ENCODE data around the gene NR1I3.

NR1I3 gene

GRCh38 chr1:161198897-161199431, 39.0 kb downstream of the NR1I3 start, which contains the start of gene ADAMTS4:
Gene ADAMTS4, minus strand, starts transcription at chr1:161199054. Its CDS starts 427 bp downstream, at chr1:161198627.
- DNase-seq = peak; percentile 55 to 98 (median 84)
- intact Hi-C loops (cut with DNase I) = loop anchor here (10.0 kb wide), 1 partner anchor 186 kb away; no protein-coding TSS in a partner anchor

DNA sequence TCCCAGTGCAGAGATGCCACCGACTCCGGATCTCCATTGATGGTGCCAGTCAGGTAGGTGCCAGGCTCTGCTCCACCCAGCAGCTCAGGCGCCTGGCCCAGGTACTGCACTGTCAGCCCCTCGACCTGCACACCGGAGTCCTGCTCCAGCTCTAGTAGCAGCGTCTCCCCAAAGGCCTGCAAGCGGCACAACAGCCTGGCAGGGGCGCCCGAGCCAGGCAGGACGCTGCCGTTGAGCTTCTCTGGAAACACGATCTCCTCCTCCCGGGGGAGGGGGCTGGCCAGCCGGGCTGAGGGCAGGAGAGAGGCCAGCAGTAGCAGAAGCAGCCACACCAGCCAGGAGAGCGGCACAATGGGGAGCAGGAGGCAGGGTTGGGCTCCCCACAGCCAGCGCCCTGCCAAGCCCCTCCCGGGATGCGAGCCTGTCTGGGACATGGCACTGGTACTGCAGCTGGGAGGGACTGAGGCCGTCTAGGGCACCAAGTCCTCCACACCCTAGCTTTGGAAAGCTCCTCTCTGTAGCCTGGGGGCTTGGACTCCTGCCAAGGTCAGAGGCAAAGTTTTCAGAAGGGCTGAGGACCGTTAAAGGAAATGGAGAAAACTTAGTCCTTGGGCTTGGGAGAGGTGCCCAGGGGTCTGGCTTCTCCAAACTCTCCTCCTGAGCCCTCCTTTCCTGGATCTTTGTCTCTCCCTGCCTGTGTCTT, 39.7 kb downstream of the NR1I3 start:
- peak in 6 of 10 donors; percentile 33 to 91 (median 78) for DNase-seq
- intact Hi-C loops (cut with DNase I) = loop anchor here (10.0 kb wide), 1 partner anchor 186 kb away; no protein-coding TSS in a partner anchor

DNA sequence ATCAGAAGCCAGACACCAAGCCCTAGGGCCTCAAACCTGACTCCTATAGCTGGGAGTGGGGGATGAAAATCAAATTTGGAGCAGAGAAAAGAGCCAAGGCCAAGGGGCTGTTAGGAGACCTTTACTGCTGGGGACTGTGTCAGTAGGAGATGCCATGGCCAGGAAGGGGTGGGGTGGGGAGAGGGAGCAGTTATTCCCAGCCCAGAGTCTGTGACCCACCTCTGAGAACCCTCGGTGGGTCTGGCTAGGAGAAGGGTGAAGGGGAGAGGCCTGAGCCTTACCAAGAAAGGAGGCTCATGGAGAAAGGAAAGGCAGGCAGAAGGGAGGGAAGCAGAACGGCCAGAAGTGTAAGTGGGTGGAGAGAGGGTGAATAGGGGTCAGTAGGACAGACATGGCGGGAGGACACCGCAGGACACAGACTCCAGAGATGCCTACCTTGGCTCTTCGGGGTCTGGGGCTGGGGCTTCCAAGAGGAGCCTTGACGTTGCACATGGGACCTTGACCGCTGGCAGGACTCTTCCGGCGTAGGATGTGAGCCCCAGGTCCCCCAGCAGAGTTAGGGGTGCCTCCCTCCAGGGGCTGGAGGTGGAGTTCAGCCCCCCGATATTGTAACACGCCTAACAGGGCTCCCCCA, 40.3 kb downstream of the NR1I3 start:
- intact Hi-C loops (cut with DNase I) = loop anchor here (10.0 kb wide), 1 partner anchor 187 kb away; no protein-coding TSS in a partner anchor
- peak in 1 of 10 donors; percentile 47 for DNase-seq

DNA sequence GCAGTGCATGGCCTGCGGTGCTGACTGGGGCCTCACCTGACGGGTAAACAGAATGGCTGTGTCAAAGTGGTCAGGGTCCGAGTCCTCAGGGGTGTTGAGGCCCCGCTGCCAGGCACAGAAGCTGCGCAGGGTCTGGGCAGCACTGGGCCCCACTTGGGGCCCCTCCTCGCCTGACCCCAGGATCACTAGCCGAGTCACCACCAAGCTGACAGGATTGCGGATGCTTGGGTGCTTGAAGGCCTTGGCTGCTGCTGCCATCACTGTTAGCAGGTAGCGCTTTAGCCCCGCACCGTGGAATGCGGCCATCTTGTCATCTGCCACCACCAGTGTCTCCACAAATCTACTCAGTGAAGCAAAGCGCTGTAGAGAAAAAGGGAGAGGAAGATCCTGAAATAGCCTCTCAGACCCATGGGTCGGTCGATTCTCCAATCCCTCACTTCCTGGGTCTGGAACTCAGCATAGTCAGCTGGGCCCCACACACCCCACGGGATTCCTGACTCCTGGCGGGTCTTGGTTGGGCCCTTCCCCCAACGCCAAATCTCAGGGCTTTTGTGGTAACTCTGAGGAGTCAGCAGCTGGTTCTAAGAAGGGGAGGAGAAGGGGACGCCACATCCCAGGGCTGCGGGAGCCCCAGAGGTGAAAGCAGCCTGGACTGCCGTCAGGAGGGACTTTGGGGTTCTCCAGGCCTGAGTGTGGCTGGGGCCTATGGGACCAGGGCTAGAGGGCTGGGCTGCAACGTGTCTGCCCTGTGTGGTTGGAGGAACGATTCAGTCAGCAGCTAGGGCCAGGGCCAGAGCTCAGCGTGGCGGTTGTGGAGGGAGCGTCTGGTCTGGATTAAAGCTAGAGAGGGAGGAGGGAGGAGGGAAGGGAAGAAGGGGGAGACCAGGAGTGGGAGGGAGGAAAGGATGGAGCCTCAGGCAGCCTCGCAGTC, 41.2 kb downstream of the NR1I3 start:
- DNase-seq = peak in 2 of 10 donors; percentile 43 to 82
- intact Hi-C loops (cut with DNase I) = loop anchor here (10.0 kb wide), 1 partner anchor 188 kb away; no protein-coding TSS in a partner anchor

- peak in 1 of 10 donors; percentile 73 for DNase-seq
- intact Hi-C loops (cut with DNase I) = loop anchor here (10.0 kb wide), 1 partner anchor 189 kb away; no protein-coding TSS in a partner anchor
These were observed 41.9 kb downstream of the NR1I3 start for GRCh38 chr1:161196111-161196510.

- peak in 2 of 10 donors; percentile 25 to 88 for DNase-seq
- intact Hi-C loops (cut with DNase I) = loop anchor here (10.0 kb wide), 1 partner anchor 190 kb away; no protein-coding TSS in a partner anchor
These were observed 42.8 kb downstream of the NR1I3 start for GRCh38 chr1:161195171-161195570.

DNA sequence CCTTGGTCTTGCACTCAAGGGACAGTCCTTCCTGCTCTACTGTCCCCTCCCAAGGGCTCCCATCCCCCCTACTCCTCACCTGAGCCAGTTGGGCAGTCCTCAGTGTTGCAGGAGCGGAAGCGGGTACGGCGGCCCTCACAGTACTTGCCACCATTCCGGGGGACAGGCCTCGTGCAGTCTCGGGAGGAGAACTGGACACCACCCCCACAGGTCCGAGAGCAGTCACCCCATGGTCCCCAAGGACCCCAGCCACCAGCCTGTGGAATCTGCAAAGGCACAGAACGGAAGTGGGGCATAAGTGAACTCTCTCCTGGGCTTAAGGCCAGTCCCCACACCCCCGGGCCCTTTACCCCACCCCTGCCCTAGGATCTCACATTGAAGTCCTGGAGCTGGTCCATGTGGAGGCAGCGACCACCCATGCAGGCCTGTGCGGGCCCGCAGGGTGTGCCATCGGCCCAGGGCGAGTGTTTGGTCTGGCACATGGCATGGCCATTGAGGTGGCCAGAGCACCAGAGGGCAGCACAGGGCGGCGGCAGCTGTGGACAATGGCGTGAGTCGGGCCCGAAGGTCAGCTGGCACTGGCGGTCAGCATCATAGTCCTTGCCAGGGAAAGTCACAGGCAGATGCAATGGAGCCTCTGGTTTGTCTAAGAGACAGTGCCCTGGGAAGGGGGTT, 44.3 kb downstream of the NR1I3 start:
- peak; percentile 68 to 97 (median 82) for DNase-seq
- intact Hi-C loops (cut with DNase I) = loop anchor here (5.0 to 10.0 kb wide), 2 partner anchors 34 to 191 kb away; partner anchors contain the start of gene TOMM40L

DNA sequence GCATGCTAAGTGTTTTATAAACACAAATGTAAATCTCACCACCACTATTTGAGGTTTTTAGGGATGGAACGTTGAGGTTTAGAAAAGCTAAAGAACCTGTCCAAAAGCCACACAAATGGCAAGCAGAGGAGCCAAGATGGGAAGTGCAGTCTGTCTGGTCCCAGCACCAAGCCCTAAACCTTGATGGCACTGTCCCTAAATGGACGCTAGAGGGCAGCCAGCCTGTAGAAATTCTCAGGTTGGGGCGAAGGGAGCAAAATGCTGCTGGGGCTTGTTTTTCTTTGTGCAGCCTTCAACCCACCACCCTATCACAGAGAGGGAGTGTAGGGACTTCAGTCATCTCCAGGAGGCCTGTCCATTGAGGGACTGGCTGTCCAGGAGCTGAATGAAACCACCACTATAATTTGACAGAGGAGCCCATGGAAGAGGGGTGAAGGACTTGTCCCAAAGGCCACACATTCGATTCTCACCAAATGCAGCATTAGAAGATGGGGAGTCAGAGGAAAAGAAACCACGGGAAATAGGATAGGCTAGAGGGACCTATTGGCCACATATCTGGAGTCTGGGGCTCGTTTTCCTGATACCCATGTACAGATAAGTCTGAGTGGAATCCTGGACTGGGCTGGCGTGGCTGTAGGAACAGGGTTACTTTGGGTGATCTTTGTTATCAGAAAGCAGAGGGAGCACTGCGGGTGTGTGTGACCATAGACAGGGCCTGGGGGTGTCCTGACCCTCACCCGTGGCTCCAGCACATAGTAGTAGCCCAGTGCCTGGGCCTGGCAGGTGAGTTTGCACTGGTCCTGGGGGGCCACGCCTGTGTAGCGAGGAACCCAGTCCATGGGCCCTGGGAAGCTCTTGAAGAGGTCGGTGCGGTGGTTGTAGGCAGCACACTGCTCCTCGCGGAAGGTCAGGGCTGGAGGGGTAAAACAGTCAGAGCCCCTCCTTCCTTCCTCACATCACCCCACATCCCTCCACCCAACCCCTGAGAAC, 45.2 kb downstream of the NR1I3 start:
- intact Hi-C loops (cut with DNase I) = loop anchor here (5.0 to 10.0 kb wide), 2 partner anchors 35 to 192 kb away; partner anchors contain the start of gene TOMM40L
- DNase-seq = peak in 6 of 10 donors; percentile 67 to 94 (median 74)

DNA sequence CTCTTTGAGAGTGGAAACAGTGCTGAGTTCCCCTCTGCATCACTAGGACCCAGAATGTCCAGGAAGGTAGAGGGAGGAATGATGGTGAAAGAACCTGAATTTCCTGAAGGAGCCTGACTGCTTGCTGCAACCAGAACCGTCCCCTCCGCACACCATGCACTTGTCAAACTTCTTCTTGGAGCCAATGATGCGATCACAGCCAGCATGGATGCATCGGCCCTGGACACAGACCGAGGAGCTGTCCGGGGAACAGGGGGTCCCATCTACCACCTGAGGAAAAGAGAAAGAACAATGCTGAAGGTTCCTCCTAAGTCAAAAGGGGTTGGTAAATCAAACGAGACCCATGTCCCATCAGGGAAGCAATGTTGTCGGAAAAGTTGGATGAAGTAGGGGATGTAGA, 46.0 kb downstream of the NR1I3 start:
- intact Hi-C loops (cut with DNase I) = loop anchor here (5.0 to 10.0 kb wide), 2 partner anchors 35 to 193 kb away; partner anchors contain the start of gene TOMM40L
- DNase-seq = peak in 1 of 10 donors; percentile 68

DNA sequence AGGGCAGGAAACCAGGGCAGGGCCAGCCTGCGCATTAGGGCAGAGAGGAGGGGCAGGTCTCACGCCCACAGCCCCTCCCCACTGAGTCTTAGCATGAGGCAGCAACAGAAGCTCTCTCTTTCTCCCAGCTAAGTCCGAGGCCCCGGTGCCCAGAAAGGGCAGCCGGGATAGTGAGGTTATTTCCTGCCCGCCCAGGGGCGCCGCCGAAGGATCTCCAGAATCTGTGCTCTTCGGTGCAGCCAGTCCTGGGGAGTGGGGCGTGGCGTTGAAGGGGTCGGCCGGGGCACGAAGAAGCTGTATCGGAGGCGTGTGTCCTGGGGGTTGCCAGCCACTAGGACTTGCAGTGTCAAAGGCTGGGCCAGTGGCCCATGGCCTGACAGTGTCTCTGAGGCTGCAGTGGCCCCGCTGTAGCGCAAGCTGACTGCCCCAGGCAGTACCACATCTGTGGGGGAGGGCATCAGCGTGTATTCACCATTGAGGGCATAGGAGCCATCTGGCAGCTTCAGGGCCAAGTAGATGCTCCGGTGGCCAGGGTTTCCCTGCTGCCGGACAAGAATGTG, 47.0 kb downstream of the NR1I3 start:
- DNase-seq = peak in 4 of 10 donors; percentile 41 to 92 (median 70)
- intact Hi-C loops (cut with DNase I) = loop anchor here (5.0 to 10.0 kb wide), 2 partner anchors 36 to 194 kb away; partner anchors contain the start of gene TOMM40L

GRCh38 chr1:161189036-161189435, 49.0 kb downstream of the NR1I3 start:
- intact Hi-C loops (cut with DNase I) = no loop called here
- DNase-seq = no peak

DNA sequence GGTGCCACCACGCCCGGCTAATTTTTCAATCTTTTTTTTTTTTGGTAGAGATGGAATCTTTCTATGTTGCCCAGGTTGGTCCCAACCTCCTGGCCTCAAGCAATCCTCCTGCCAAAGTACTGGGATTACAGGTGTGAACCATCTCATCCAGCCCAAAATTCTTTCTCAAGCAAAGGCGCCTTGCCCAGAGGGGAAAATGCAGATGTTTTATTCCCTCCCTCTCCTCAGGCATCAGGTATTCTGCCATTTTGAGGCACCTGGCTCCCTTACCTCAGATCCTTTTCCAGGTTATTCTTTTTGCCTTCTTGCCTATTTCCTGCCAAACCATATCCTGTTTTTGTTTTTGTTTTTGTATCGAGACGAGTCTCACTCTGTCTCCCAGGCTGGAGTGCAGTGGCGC, 49.6 kb downstream of the NR1I3 start:
- intact Hi-C loops (cut with DNase I) = no loop called here
- DNase-seq = peak in 1 of 10 donors; percentile 5

- intact Hi-C loops (cut with DNase I) = no loop called here
- DNase-seq = peak in 2 of 10 donors; percentile 74 to 76
These were observed 50.7 kb downstream of the NR1I3 start for GRCh38 chr1:161187311-161187710.

- intact Hi-C loops (cut with DNase I) = no loop called here
- DNase-seq = no peak
These were observed 52.2 kb downstream of the NR1I3 start for GRCh38 chr1:161185732-161186311.

- intact Hi-C loops (cut with DNase I) = no loop called here
- DNase-seq = peak in 7 of 10 donors; percentile 48 to 94 (median 74)
These were observed 52.7 kb downstream of the NR1I3 start for GRCh38 chr1:161185282-161185682.

GRCh38 chr1:161182214-161182613, 55.8 kb downstream of the NR1I3 start:
- intact Hi-C loops (cut with DNase I) = no loop called here
- peak in 1 of 10 donors; percentile 11 for DNase-seq

- no peak for DNase-seq
- intact Hi-C loops (cut with DNase I) = no loop called here
These were observed 57.4 kb downstream of the NR1I3 start for GRCh38 chr1:161180639-161181038.
